ENCODE measurements around the gene FBRS. TPM values are rescaled to one million over a fixed set of nuclear protein-coding genes. Genes with fewer than 3 reads are reported as not detected.

Gene FBRS
- total and polyA plus RNA-seq, 2 of the 13 experiments (the other 11 are each of a cell fraction or from before 2014, with no cell fraction given), result 13.7 to 16.2 TPM

DNA sequence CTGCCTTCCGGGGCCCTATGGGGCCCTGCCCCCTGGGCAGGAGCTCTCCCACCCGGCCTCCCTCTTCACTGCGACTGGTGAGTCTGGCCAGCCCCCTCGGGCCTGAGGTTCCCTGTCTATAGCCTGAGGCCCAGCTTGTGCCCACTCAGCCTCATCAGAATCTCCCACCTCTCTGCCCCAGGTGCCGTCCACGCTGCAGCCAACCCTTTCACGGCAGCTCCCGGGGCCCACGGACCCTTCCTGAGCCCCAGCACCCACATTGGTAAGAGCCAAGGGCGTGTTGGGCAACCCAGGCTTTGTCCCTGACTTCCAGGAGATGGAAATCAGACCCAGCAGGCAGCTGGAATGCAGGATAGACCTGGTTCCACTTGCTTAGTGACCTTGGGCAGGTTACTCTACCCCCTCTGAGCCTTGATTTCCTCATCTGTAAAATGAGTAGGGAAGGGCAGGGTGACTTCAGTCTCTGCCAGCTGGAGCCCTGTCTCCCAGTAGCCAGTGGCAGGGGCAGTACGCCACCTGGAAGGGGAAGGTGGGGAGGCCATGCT lies 9.2 kb downstream of the FBRS start:
- ChIA-PET POLR2A (interaction anchor here (0.8 kb wide), 1 partner anchor 8 kb away, joined by 3 read pairs; no protein-coding TSS in a partner anchor), CTCF (ENCODE audit: low intra/inter-chr PET ratio, low total read pairs) (no interaction called here)
- no peak overlapping the region for H3K27ac ChIP-seq (ENCODE audit: extremely low read length, insufficient read depth, low read length)
- H3K36me3 ChIP-seq (replicated peaks in 1 of 2; ENCODE audit: control insufficient read depth in 1 of 2, insufficient read depth in 2 of 2, low read length in 2 of 2), result peaks cover 50 to 71% of the 10 kb centered on the region in 2 experiments
- H3K9me3 ChIP-seq (ENCODE audit: low read length), result no peaks in the 10 kb centered on the region
- TF ChIP-seq ZNF343 (CRISPR knock-in tag; IDR thresholded peaks at IDR 0.05) (no peak), ZNF713 (CRISPR knock-in tag; IDR thresholded peaks at IDR 0.05) (no peak), AGO2 (optimal IDR thresholded peaks at IDR 0.05; ENCODE audit: low read depth, low read length) (peak; percentile 59)
- TF ChIP-seq, protein P1, sequence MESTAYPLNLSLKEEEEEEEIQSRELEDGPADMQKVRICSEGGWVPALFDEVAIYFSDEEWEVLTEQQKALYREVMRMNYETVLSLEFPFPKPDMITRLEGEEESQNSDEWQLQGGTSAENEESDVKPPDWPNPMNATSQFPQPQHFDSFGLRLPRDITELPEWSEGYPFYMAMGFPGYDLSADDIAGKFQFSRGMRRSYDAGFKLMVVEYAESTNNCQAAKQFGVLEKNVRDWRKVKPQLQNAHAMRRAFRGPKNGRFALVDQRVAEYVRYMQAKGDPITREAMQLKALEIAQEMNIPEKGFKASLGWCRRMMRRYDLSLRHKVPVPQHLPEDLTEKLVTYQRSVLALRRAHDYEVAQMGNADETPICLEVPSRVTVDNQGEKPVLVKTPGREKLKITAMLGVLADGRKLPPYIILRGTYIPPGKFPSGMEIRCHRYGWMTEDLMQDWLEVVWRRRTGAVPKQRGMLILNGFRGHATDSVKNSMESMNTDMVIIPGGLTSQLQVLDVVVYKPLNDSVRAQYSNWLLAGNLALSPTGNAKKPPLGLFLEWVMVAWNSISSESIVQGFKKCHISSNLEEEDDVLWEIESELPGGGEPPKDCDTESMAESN (CRISPR knock-in tag; conservative IDR thresholded peaks at IDR 0.05), result no peak
- TF ChIP-seq, protein P2, sequence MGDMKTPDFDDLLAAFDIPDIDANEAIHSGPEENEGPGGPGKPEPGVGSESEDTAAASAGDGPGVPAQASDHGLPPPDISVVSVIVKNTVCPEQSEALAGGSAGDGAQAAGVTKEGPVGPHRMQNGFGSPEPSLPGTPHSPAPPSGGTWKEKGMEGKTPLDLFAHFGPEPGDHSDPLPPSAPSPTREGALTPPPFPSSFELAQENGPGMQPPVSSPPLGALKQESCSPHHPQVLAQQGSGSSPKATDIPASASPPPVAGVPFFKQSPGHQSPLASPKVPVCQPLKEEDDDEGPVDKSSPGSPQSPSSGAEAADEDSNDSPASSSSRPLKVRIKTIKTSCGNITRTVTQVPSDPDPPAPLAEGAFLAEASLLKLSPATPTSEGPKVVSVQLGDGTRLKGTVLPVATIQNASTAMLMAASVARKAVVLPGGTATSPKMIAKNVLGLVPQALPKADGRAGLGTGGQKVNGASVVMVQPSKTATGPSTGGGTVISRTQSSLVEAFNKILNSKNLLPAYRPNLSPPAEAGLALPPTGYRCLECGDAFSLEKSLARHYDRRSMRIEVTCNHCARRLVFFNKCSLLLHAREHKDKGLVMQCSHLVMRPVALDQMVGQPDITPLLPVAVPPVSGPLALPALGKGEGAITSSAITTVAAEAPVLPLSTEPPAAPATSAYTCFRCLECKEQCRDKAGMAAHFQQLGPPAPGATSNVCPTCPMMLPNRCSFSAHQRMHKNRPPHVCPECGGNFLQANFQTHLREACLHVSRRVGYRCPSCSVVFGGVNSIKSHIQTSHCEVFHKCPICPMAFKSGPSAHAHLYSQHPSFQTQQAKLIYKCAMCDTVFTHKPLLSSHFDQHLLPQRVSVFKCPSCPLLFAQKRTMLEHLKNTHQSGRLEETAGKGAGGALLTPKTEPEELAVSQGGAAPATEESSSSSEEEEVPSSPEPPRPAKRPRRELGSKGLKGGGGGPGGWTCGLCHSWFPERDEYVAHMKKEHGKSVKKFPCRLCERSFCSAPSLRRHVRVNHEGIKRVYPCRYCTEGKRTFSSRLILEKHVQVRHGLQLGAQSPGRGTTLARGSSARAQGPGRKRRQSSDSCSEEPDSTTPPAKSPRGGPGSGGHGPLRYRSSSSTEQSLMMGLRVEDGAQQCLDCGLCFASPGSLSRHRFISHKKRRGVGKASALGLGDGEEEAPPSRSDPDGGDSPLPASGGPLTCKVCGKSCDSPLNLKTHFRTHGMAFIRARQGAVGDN (CRISPR knock-in tag; IDR thresholded peaks at IDR 0.05), result no peak
- TF ChIP-seq, protein P3, sequence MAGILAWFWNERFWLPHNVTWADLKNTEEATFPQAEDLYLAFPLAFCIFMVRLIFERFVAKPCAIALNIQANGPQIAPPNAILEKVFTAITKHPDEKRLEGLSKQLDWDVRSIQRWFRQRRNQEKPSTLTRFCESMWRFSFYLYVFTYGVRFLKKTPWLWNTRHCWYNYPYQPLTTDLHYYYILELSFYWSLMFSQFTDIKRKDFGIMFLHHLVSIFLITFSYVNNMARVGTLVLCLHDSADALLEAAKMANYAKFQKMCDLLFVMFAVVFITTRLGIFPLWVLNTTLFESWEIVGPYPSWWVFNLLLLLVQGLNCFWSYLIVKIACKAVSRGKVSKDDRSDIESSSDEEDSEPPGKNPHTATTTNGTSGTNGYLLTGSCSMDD (CRISPR knock-in tag; IDR thresholded peaks at IDR 0.05), result no peak
- in situ Hi-C loops (cut with HindIII; ENCODE audit: extremely low pct_ligation_motif_present, low pct_unique_long_range_greater_than_20kb), result loop anchor here (25.0 kb wide), 1 partner anchor 855 kb away; the partner anchor contains the start of genes MAZ, MVP, PAGR1 and PRRT2
- DNase-seq (ENCODE audit: low spot score), result no peak
- WGBS (ENCODE audit: low lambda C conversion rate), result 99% methylated on average over 8 of the region's 11 CpGs
- H3K4me3 ChIP-seq (replicated peaks in 1 of 3; ENCODE audit: insufficient read depth in 1 of 3, low read depth in 2 of 3, low read length in 3 of 3), result no peak overlapping the region
- no peak for ATAC-seq
- no peak overlapping the region for H3K4me2 ChIP-seq (ENCODE audit: low read depth, low read length)
- no TSS peak for BruUV-seq (replicated peaks)
- H3K79me2 ChIP-seq (ENCODE audit: insufficient read depth, low read length), result peaks cover 13% of the 10 kb centered on the region
- no peak overlapping the region for H3K9ac ChIP-seq (ENCODE audit: insufficient read depth, low read depth, low read length)
- intact Hi-C loops (cut with micrococcal nuclease; ENCODE audit: unreplicated experiment), result no loop called here
- no peak for FAIRE-seq
- no peak overlapping the region for H2AFZ ChIP-seq (ENCODE audit: low read length)
- H3K27me3 ChIP-seq (ENCODE audit: control insufficient read depth in 1 of 2, insufficient read depth in 2 of 2, low read length in 2 of 2), result no peaks in the 10 kb centered on the region
- H3K4me1 ChIP-seq (ENCODE audit: insufficient read depth, low read length), result peaks cover 5% of the 10 kb centered on the region; the same call in 1 of the 2 replicates
- H4K20me1 ChIP-seq (ENCODE audit: insufficient read depth, low read length), result peaks cover 6% of the 10 kb centered on the region; the same call in 1 of the 2 replicates
